Activated naive CD4-positive, alpha-beta T cell treated with anti-CD3 and anti-CD28 coated beads, Interleukin-2, amount 10 ng/mL, durations not matched to agents 7 days and 5 days (primary cell): ENCODE results near the gene EGR1.

ENCODE experiments used
- CTCF ChIA-PET: fragments of 350-600 bp; sonication (Branson Sonifier 250); formaldehyde crosslinking; loops from one replicate; lab custom pipeline; 2021; ENCODE audit warnings: antibody characterized with exemption; lab: Charles Lee
- DNase-seq: peaks from one replicate; pipeline ENCODE4 v3.0.0-alpha.2; 2020
- H3K27ac Mint-ChIP-seq: one replicate; pipeline ENCODE4 v1.8.0; 2021; ENCODE audit warnings: mild to moderate bottlenecking, moderate library complexity, mixed read lengths
- H3K27me3 Mint-ChIP-seq: one replicate; pipeline ENCODE4 v1.8.0; 2021; ENCODE audit warnings: mild to moderate bottlenecking, mixed read lengths
- H3K36me3 Mint-ChIP-seq: one replicate; pipeline ENCODE4 v1.8.0; 2021; ENCODE audit warnings: mixed read lengths
- H3K4me1 Mint-ChIP-seq: one replicate; pipeline ENCODE4 v1.8.0; 2021; ENCODE audit warnings: mixed read lengths
- H3K4me3 Mint-ChIP-seq: one replicate; pipeline ENCODE4 v1.8.0; 2021; ENCODE audit warnings: mild to moderate bottlenecking, moderate library complexity, mixed read lengths
- H3K9me3 Mint-ChIP-seq: one replicate; pipeline ENCODE4 v1.8.0; 2021; ENCODE audit warnings: mixed read lengths

The EGR1 gene

GRCh38 chr5:138465261-138466124 lies at the start of gene EGR1:
Gene EGR1 (plus strand): TSS chr5:138465479. CDS start chr5:138465762, 283 bp downstream.
- peak within 1 kb of the TSS; percentile 74 for H3K4me3 Mint-ChIP-seq
- peak within 1 kb of the TSS; percentile 96 for H3K27ac Mint-ChIP-seq
- H3K27me3 Mint-ChIP-seq, result peaks cover 42% of the 10 kb centered on the region
- no peaks in the 10 kb centered on the region for H3K9me3 Mint-ChIP-seq
- H3K36me3 Mint-ChIP-seq, result peaks cover 3% of the 10 kb centered on the region
- CTCF ChIA-PET, result interaction anchor here (0.5 to 5.6 kb wide), 12 partner anchors 11 to 286 kb away, joined by 3 to 38 read pairs (median 5); partner anchors contain the start of genes CDC25C and ETF1
- H3K4me1 Mint-ChIP-seq, result peaks cover 16% of the 10 kb centered on the region
- peak; percentile 97 for DNase-seq

- Mint-ChIP-seq H3K4me3 (no peak overlapping the region), H3K27ac (no peak overlapping the region), H3K4me1 (no peaks in the 10 kb centered on the region), H3K36me3 (peaks cover 54% of the 10 kb centered on the region), H3K9me3 (no peaks in the 10 kb centered on the region), H3K27me3 (no peaks in the 10 kb centered on the region)
- DNase-seq, result no peak
- CTCF ChIA-PET, result no interaction called here
These were observed 46.8 kb upstream of the EGR1 start for GRCh38 chr5:138418444-138418843.

- no peak overlapping the region for H3K4me3 Mint-ChIP-seq
- CTCF ChIA-PET, result no interaction called here
- no peak for DNase-seq
- H3K27ac Mint-ChIP-seq, result peak overlapping the region; percentile 26
- no peaks in the 10 kb centered on the region for H3K27me3 Mint-ChIP-seq
- no peaks in the 10 kb centered on the region for H3K9me3 Mint-ChIP-seq
- peaks cover 66% of the 10 kb centered on the region for H3K36me3 Mint-ChIP-seq
- no peaks in the 10 kb centered on the region for H3K4me1 Mint-ChIP-seq
These were observed 40.2 kb upstream of the EGR1 start for GRCh38 chr5:138425079-138425478.

- Mint-ChIP-seq H3K9me3 (no peaks in the 10 kb centered on the region), H3K27ac (no peak overlapping the region)
- no peak for DNase-seq
These were observed 29.3 kb upstream of the EGR1 start for GRCh38 chr5:138435943-138436342.

DNA sequence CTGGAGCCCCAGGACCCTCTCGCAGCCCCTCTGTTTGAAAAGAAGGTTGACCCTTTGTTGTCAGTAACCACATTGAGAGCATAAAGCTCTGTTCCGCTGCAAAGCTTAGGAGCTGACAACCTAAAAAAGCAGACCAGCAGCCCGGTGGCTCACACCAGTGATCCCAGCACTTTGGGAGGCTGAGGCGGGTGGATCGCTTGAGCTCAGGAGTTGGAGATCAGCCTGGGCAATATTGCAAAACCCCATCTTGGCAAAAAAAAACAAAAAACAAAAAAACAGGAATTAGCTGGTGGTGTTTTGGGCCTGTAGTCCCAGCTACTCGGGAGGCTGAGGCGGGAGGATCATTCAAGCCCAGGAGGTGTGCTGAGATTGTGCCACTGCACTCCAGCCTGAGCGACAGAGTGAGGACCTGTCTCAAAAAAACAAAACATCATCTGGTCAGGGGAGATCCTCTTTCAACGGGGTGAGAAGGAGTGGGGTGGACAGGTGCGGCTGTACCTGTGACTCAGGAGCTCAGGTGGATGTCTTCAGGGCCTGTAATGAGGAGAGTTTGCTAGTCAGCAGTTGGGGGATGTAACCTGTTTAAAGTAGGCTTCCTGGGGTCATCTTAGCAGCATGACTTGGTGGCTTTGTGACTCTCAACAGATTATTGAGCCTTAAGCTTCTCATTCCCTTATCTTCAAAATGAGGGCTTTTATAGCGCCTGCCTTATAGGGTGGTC lies 27.1 kb upstream of the EGR1 start:
- CTCF ChIA-PET, result interaction anchor here (1.1 to 3.2 kb wide), 4 partner anchors 11 to 110 kb away, joined by 3 to 16 read pairs (median 4); no protein-coding TSS in a partner anchor
- no peak for DNase-seq
- Mint-ChIP-seq H3K9me3 (no peaks in the 10 kb centered on the region), H3K27ac (no peak overlapping the region), H3K36me3 (peaks cover 21% of the 10 kb centered on the region), H3K4me1 (peaks cover 14% of the 10 kb centered on the region), H3K27me3 (peaks cover 23% of the 10 kb centered on the region), H3K4me3 (peak overlapping the region; percentile 71)

More at GRCh38 chr5:138435943-138436342, 29.3 kb upstream of the EGR1 start:
- peaks cover 14% of the 10 kb centered on the region for H3K4me1 Mint-ChIP-seq
- CTCF ChIA-PET, result interaction anchor here (2.9 kb wide), 1 partner anchor 12 kb away, joined by 9 read pairs; no protein-coding TSS in a partner anchor
- H3K4me3 Mint-ChIP-seq, result no peak overlapping the region
- H3K27me3 Mint-ChIP-seq, result peaks cover 23% of the 10 kb centered on the region
- peaks cover 31% of the 10 kb centered on the region for H3K36me3 Mint-ChIP-seq

- peak within 1 kb of the TSS; percentile 73 for H3K4me3 Mint-ChIP-seq
- DNase-seq, result peak; percentile 71
- CTCF ChIA-PET, result interaction anchor here (1.2 to 3.2 kb wide), 3 partner anchors 11 to 109 kb away, joined by 3 to 16 read pairs (median 4); no protein-coding TSS in a partner anchor
- peaks cover 23% of the 10 kb centered on the region for H3K27me3 Mint-ChIP-seq
- H3K4me1 Mint-ChIP-seq, result peaks cover 14% of the 10 kb centered on the region
- peaks cover 21% of the 10 kb centered on the region for H3K36me3 Mint-ChIP-seq
- H3K9me3 Mint-ChIP-seq, result no peaks in the 10 kb centered on the region
- H3K27ac Mint-ChIP-seq, result no peak within 1 kb of the TSS
These were observed 26.4 kb upstream of the EGR1 start, which contains the start of gene REEP2 for GRCh38 chr5:138438724-138439476. Gene REEP2 (plus strand): TSS chr5:138439057. CDS start chr5:138439209, 152 bp downstream.

DNA sequence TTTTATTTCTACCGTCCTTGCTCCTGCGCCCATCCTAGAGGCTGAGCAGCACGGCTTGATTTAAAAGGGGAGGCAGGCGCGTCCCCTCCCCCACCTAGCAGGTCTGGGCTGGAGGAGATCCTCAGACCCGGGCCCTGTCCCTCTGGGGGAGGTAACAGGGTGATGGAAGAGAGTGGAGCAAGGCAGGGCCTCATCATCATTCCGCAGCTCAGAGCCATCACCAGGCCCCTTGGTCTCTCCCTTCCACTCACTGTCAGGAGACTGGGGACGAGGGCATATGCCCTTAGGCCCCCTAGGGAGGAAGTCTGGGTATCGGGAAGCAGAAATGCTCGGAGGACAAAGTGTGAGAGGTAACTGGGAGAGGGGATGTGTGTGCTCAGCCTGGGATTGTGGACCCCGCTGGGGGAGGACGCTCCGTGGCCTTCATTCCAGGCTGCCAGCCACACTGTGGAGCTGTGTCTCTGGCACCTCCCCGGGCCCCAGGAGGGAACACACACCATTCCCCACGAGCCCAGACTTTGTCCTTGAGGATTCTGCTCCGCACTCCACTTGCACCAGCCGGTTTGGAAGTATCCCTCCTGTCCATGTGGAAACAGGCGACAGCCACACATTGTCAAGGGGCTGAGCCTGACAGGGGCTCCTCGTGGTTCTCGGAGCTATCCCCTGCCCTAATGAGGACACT lies 25.7 kb upstream of the EGR1 start:
- no peak overlapping the region for H3K27ac Mint-ChIP-seq
- peaks cover 14% of the 10 kb centered on the region for H3K4me1 Mint-ChIP-seq
- no peaks in the 10 kb centered on the region for H3K9me3 Mint-ChIP-seq
- DNase-seq, result no peak
- peaks cover 23% of the 10 kb centered on the region for H3K27me3 Mint-ChIP-seq
- CTCF ChIA-PET, result interaction anchor here (3.2 kb wide), 1 partner anchor 10 kb away, joined by 16 read pairs; no protein-coding TSS in a partner anchor
- H3K4me3 Mint-ChIP-seq, result peak overlapping the region; percentile 73
- peaks cover 20% of the 10 kb centered on the region for H3K36me3 Mint-ChIP-seq

DNA sequence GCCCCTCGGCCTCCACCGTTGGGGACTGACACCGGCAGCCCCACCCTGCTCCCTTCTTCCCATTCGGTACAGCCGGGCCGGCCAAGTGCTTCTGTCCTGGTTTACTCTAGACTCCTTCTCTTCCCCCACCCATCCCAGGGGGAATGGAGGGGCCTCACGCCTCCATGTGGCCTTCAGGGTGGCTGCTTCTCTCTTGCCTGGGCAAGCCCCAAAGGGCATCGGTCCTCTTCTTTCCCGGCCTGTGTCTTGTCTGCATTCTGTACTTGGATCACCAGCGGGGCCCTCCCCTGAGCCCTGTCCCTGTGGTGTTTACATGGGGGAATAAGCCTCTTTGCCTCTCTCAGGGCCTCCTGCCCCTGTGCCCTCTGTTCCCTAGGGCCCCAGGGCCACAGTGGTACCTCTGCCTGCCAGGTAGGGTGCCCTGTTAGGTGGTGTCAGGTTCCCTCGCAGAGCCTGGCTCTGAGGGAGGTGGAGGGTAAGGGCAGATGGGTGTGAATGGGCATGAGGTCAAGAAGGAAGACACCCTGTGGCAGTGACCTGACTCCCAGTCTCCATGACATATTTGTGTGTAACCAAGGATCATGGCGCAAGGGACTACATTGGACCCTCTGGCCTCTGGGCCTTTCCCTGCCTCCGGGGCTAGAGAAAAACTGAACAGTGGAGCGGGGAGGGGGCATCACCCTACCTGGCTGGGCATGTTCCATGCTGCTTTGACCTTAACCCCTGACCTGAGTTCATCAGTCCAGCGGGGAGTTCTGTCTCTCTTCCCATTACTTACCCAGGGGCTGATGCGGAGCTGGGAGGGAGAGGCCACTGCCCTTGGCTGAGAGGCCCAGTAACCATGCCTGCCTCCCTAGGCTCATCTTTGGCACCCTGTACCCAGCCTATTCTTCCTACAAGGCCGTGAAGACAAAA lies 24.9 kb upstream of the EGR1 start:
- H3K4me1 Mint-ChIP-seq, result peaks cover 14% of the 10 kb centered on the region
- no peak for DNase-seq
- H3K27ac Mint-ChIP-seq, result no peak overlapping the region
- peaks cover 14% of the 10 kb centered on the region for H3K36me3 Mint-ChIP-seq
- H3K27me3 Mint-ChIP-seq, result peaks cover 23% of the 10 kb centered on the region
- CTCF ChIA-PET, result interaction anchor here (1.2 to 3.2 kb wide), 2 partner anchors 9 to 10 kb away, joined by 5 to 16 read pairs; no protein-coding TSS in a partner anchor
- H3K9me3 Mint-ChIP-seq, result no peaks in the 10 kb centered on the region
- peak overlapping the region; percentile 52 for H3K4me3 Mint-ChIP-seq

- no peak overlapping the region for H3K4me3 Mint-ChIP-seq
- no peak for DNase-seq
- CTCF ChIA-PET, result interaction anchor here (1.2 kb wide), 1 partner anchor 9 kb away, joined by 5 read pairs; no protein-coding TSS in a partner anchor
- peaks cover 23% of the 10 kb centered on the region for H3K27me3 Mint-ChIP-seq
- peaks cover 9% of the 10 kb centered on the region for H3K36me3 Mint-ChIP-seq
- no peaks in the 10 kb centered on the region for H3K9me3 Mint-ChIP-seq
- H3K27ac Mint-ChIP-seq, result no peak overlapping the region
- peaks cover 14% of the 10 kb centered on the region for H3K4me1 Mint-ChIP-seq
These were observed 24.1 kb upstream of the EGR1 start for GRCh38 chr5:138441221-138441620.

DNA sequence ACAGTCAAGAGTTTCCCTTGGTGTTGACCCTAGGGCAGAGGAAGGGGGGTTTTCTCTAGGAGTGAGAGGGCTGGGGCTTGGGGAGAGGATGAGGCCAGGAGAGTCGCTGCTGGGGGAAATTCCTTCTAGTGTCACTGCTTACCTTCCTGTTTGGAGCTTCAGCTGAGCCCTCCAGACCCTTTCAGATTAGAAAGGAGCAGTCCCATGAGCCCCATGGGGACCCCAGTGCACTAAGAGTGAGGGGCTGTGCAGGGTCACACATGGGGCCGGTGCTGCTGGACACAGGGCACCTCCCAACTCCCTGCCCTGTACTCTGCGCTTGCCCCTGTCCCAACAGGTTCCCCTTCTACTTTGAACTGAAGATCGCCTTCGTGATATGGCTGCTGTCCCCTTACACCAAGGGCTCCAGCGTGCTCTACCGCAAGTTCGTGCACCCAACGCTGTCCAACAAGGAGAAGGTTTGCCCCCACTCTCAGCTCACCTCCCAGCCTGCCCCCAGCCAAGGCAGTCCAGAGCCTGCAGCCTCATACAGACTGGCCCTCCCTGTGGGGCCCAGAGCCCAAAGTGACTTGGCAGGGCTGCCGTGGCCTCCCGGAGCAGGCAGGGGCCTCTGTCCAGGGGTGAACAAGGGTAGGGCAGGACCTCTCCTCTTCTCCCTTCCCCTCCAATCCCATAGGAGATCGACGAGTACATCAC lies 21.1 kb upstream of the EGR1 start:
- no peaks in the 10 kb centered on the region for H3K9me3 Mint-ChIP-seq
- H3K27ac Mint-ChIP-seq, result no peak overlapping the region
- H3K27me3 Mint-ChIP-seq, result peaks cover 26% of the 10 kb centered on the region
- no peak for DNase-seq
- no peak overlapping the region for H3K4me3 Mint-ChIP-seq
- CTCF ChIA-PET, result no interaction called here
- peaks cover 6% of the 10 kb centered on the region for H3K4me1 Mint-ChIP-seq
- no peaks in the 10 kb centered on the region for H3K36me3 Mint-ChIP-seq

- Mint-ChIP-seq H3K27me3 (peaks cover 23% of the 10 kb centered on the region), H3K4me1 (peaks cover 4% of the 10 kb centered on the region), H3K27ac (no peak overlapping the region), H3K4me3 (no peak overlapping the region), H3K36me3 (no peaks in the 10 kb centered on the region), H3K9me3 (no peaks in the 10 kb centered on the region)
- DNase-seq, result no peak
- CTCF ChIA-PET, result interaction anchor here (7.8 kb wide), 1 partner anchor 59 kb away, joined by 114 read pairs; no protein-coding TSS in a partner anchor
These were observed 20.3 kb upstream of the EGR1 start for GRCh38 chr5:138444774-138445546.
